ENCODE results near the gene STRN3.
"Not testable (repeated sequence)": the region's sequence is repeated elsewhere in the genome, so short reads cannot be mapped to it uniquely, and the experiment has no call there.

Gene STRN3

DNA sequence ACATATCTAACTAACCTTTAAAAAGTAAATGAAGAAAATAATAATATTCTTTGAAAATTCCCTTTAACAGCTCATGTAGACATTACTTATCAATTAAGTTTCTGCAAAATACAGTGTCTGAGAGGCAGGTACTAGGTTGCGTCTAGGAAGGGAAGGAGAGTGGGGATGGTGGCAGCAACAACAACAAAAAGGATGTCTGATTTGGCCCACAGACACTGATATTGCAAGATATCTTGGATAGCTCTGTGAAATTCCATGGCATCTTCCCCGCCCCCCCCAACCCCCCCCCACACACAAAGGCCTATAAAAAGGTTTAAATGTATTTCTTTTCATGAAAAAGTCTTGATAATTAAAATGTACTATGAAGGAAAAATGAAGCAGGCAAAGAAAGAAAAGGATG is 42.3 kb downstream of the STRN3 start:
- no peak overlapping the region for H4K8ac ChIP-seq (ENCODE audit: low read depth, low read length)
- no peaks in the 10 kb centered on the region for H3K79me1 ChIP-seq (ENCODE audit: low read depth, low read length)
- H2AFZ ChIP-seq (ENCODE audit: low read length) = no peak overlapping the region
- H4K91ac ChIP-seq (ENCODE audit: low read depth, low read length, poor library complexity) = no peak overlapping the region
- H3K4me1 ChIP-seq (ENCODE audit: control insufficient read depth in 2 of 2, insufficient read depth in 1 of 2, low read depth in 1 of 2, low read length in 2 of 2) = no peaks in the 10 kb centered on the region
- no peaks in the 10 kb centered on the region for H3K27me3 ChIP-seq (ENCODE audit: control insufficient read depth in 3 of 3, insufficient read depth in 3 of 3, low read depth in 1 of 3, low read length in 3 of 3)
- H3K4me2 ChIP-seq (ENCODE audit: insufficient read depth, low read length, poor library complexity, severe bottlenecking) = no peak overlapping the region
- H2BK120ac ChIP-seq (ENCODE audit: low read depth, low read length) = no peak overlapping the region
- H3K9me3 ChIP-seq (replicated peaks in 1 of 2; ENCODE audit: control insufficient read depth in 2 of 2, insufficient read depth in 1 of 2, low read depth in 1 of 2, low read length in 2 of 2) = no peaks in the 10 kb centered on the region
- H3K4ac ChIP-seq (ENCODE audit: low read length) = no peak overlapping the region
- no peak overlapping the region for H2AK5ac ChIP-seq (ENCODE audit: low read depth, low read length)
- H3K27ac ChIP-seq (replicated peaks; ENCODE audit: low read length) = no peak overlapping the region
- no peak overlapping the region for H2BK5ac ChIP-seq (ENCODE audit: low read length)
- no peak overlapping the region for H3K4me3 ChIP-seq (ENCODE audit: low read length in 2 of 2)
- WGBS, 2 donors (ENCODE audit: extremely low coverage in 2 of 2, insufficient read length in 2 of 2, insufficient replicate concordance in 1 of 2) = no CpG with 5 or more reads among the region's 2 CpGs
- H3K36me3 ChIP-seq (replicated peaks in 1 of 2; ENCODE audit: control insufficient read depth in 2 of 2, insufficient read depth in 2 of 2, low read length in 2 of 2) = peaks cover 0 to 7% of the 10 kb centered on the region in 2 donors
- no peak overlapping the region for H3K18ac ChIP-seq (ENCODE audit: low read length)
- no peak overlapping the region for H2BK15ac ChIP-seq (ENCODE audit: low read length)
- H3K9ac ChIP-seq (ENCODE audit: low read depth, low read length, poor library complexity) = no peak overlapping the region
- DNase-seq (ENCODE audit: low spot score) = no peak
- H3K23ac ChIP-seq (ENCODE audit: low read depth, low read length, poor library complexity) = no peak overlapping the region
- no peak overlapping the region for H3K14ac ChIP-seq (ENCODE audit: low read length)
- H2BK12ac ChIP-seq (ENCODE audit: low read length) = no peak overlapping the region

DNA sequence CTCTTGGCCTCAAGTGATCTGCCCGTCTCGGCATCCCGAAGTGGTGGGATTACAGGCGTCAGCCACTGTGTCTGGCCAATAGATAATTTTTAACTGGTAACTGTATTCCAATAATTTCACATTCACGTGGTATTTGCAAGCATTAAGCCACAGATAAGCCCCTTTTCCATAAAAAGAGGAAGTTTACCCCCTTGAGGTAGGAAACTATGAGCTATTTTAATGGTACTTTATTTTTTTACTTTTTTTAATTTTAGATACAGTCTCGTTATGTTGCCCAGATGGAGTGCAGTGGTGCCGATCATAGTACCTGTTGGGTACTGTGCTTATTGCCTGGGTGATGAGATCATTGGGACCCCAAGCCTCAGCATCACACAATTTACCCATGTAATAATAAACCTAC is 43.6 kb downstream of the STRN3 start:
- H2BK15ac ChIP-seq (ENCODE audit: low read length) = no peak overlapping the region
- no peak overlapping the region for H2BK5ac ChIP-seq (ENCODE audit: low read length)
- H3K36me3 ChIP-seq (replicated peaks in 1 of 2; ENCODE audit: control insufficient read depth in 2 of 2, insufficient read depth in 2 of 2, low read length in 2 of 2) = peaks cover 0 to 11% of the 10 kb centered on the region in 2 donors
- H3K18ac ChIP-seq (ENCODE audit: low read length) = no peak overlapping the region
- H3K79me1 ChIP-seq (ENCODE audit: low read depth, low read length) = no peaks in the 10 kb centered on the region
- no peak overlapping the region for H2BK120ac ChIP-seq (ENCODE audit: low read depth, low read length)
- H3K14ac ChIP-seq (ENCODE audit: low read length) = no peak overlapping the region
- H3K4me3 ChIP-seq (ENCODE audit: low read length in 2 of 2) = no peak overlapping the region
- H3K9me3 ChIP-seq (replicated peaks in 1 of 2; ENCODE audit: control insufficient read depth in 2 of 2, insufficient read depth in 1 of 2, low read depth in 1 of 2, low read length in 2 of 2) = no peaks in the 10 kb centered on the region
- no peak overlapping the region for H3K9ac ChIP-seq (ENCODE audit: low read depth, low read length, poor library complexity)
- DNase-seq (ENCODE audit: low spot score) = no peak
- no peak overlapping the region for H3K4ac ChIP-seq (ENCODE audit: low read length)
- H2AFZ ChIP-seq (ENCODE audit: low read length) = no peak overlapping the region
- H3K4me2 ChIP-seq (ENCODE audit: insufficient read depth, low read length, poor library complexity, severe bottlenecking) = no peak overlapping the region
- no peak overlapping the region for H2BK12ac ChIP-seq (ENCODE audit: low read length)
- H2AK5ac ChIP-seq (ENCODE audit: low read depth, low read length) = no peak overlapping the region
- H3K4me1 ChIP-seq (ENCODE audit: control insufficient read depth in 2 of 2, insufficient read depth in 1 of 2, low read depth in 1 of 2, low read length in 2 of 2) = no peaks in the 10 kb centered on the region
- H4K8ac ChIP-seq (ENCODE audit: low read depth, low read length) = no peak overlapping the region
- no peaks in the 10 kb centered on the region for H3K27me3 ChIP-seq (ENCODE audit: control insufficient read depth in 3 of 3, insufficient read depth in 3 of 3, low read depth in 1 of 3, low read length in 3 of 3)
- no CpG with 5 or more reads among the region's 7 CpGs for WGBS, 2 donors (ENCODE audit: extremely low coverage in 2 of 2, insufficient read length in 2 of 2, insufficient replicate concordance in 1 of 2)
- H3K27ac ChIP-seq (replicated peaks; ENCODE audit: low read length) = no peak overlapping the region
- no peak overlapping the region for H4K91ac ChIP-seq (ENCODE audit: low read depth, low read length, poor library complexity)
- H3K23ac ChIP-seq (ENCODE audit: low read depth, low read length, poor library complexity) = no peak overlapping the region

DNA sequence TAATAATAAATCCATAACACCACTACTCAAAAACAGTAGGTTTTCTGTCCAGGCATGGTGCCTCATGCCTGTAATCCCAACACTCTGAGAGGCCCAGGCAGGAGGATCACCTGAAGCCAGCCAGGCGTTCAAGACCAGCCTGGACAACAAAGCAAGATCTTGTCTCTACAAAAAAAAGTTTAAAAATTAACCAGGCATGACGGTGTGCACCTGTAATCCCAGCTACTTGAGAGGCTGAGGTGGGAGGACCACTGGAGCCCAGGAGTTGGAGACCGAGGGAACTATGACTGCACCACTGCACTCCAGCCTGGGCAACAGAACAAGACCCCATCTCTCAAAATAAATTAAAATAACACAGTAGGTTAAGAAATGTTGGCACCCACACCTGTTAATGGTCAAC is 45.2 kb downstream of the STRN3 start:
- no peak overlapping the region for H3K4ac ChIP-seq (ENCODE audit: low read length)
- no peak for DNase-seq (ENCODE audit: low spot score)
- H4K8ac ChIP-seq (ENCODE audit: low read depth, low read length) = no peak overlapping the region
- no peak overlapping the region for H3K4me2 ChIP-seq (ENCODE audit: insufficient read depth, low read length, poor library complexity, severe bottlenecking)
- no peak overlapping the region for H3K27ac ChIP-seq (replicated peaks; ENCODE audit: low read length)
- H3K27me3 ChIP-seq (ENCODE audit: control insufficient read depth in 3 of 3, insufficient read depth in 3 of 3, low read depth in 1 of 3, low read length in 3 of 3) = no peaks in the 10 kb centered on the region
- H3K9me3 ChIP-seq (replicated peaks in 1 of 2; ENCODE audit: control insufficient read depth in 2 of 2, insufficient read depth in 1 of 2, low read depth in 1 of 2, low read length in 2 of 2) = no peaks in the 10 kb centered on the region
- H2BK15ac ChIP-seq (ENCODE audit: low read length) = no peak overlapping the region
- H2BK12ac ChIP-seq (ENCODE audit: low read length) = no peak overlapping the region
- no peak overlapping the region for H3K23ac ChIP-seq (ENCODE audit: low read depth, low read length, poor library complexity)
- H3K14ac ChIP-seq (ENCODE audit: low read length) = no peak overlapping the region
- no peak overlapping the region for H3K9ac ChIP-seq (ENCODE audit: low read depth, low read length, poor library complexity)
- H2AFZ ChIP-seq (ENCODE audit: low read length) = no peak overlapping the region
- H4K91ac ChIP-seq (ENCODE audit: low read depth, low read length, poor library complexity) = no peak overlapping the region
- peaks cover 0 to 11% of the 10 kb centered on the region in 2 donors for H3K36me3 ChIP-seq (replicated peaks in 1 of 2; ENCODE audit: control insufficient read depth in 2 of 2, insufficient read depth in 2 of 2, low read length in 2 of 2)
- no peak overlapping the region for H2BK120ac ChIP-seq (ENCODE audit: low read depth, low read length)
- H3K18ac ChIP-seq (ENCODE audit: low read length) = no peak overlapping the region
- H3K4me1 ChIP-seq (ENCODE audit: control insufficient read depth in 2 of 2, insufficient read depth in 1 of 2, low read depth in 1 of 2, low read length in 2 of 2) = no peaks in the 10 kb centered on the region
- no CpG with 5 or more reads among the region's 3 CpGs for WGBS, 2 donors (ENCODE audit: extremely low coverage in 2 of 2, insufficient read length in 2 of 2, insufficient replicate concordance in 1 of 2)
- H2BK5ac ChIP-seq (ENCODE audit: low read length) = no peak overlapping the region
- peaks cover 3% of the 10 kb centered on the region for H3K79me1 ChIP-seq (ENCODE audit: low read depth, low read length)
- H2AK5ac ChIP-seq (ENCODE audit: low read depth, low read length) = no peak overlapping the region
- no peak overlapping the region for H3K4me3 ChIP-seq (ENCODE audit: low read length in 2 of 2)

DNA sequence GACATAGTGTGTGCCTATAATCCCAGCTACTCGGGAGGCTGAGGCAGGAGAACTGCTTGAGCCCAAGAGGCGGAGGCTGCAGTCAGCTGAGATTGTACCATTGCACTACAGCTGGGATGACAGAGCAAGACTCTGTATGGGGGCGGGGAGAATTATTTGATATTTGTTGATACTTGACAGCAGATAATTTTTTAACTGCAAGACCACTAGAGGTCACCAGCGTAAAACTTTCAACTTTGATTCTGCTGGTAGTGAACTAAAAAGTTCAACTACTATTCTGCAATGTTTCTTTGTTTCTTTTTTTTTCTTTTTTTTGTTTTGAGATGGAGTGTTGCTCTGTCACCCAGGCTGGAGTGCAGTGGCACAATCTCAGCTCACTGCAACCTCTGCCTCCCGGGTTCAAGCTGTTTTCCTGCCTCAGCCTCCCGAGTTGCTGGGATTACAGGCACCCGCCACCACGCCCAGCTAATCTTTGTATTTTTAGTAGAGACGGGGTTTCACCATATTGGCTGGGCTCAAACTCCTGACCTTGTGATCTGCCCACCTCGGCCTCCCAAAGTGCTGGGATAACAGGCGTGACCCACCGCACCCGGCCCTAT is 46.0 kb downstream of the STRN3 start:
- H2BK5ac ChIP-seq (ENCODE audit: low read length); H2BK120ac ChIP-seq (ENCODE audit: low read depth, low read length); DNase-seq (ENCODE audit: low spot score); H4K91ac ChIP-seq (ENCODE audit: low read depth, low read length, poor library complexity); H2BK12ac ChIP-seq (ENCODE audit: low read length); H2AFZ ChIP-seq (ENCODE audit: low read length); H3K14ac ChIP-seq (ENCODE audit: low read length); H3K9ac ChIP-seq (ENCODE audit: low read depth, low read length, poor library complexity); H2AK5ac ChIP-seq (ENCODE audit: low read depth, low read length); H4K8ac ChIP-seq (ENCODE audit: low read depth, low read length); H3K4me2 ChIP-seq (ENCODE audit: insufficient read depth, low read length, poor library complexity, severe bottlenecking); H3K18ac ChIP-seq (ENCODE audit: low read length); H3K4me3 ChIP-seq (ENCODE audit: low read length in 2 of 2); H2BK15ac ChIP-seq (ENCODE audit: low read length); H3K23ac ChIP-seq (ENCODE audit: low read depth, low read length, poor library complexity); H3K27ac ChIP-seq (replicated peaks; ENCODE audit: low read length); H3K4me1 ChIP-seq (ENCODE audit: control insufficient read depth in 2 of 2, insufficient read depth in 1 of 2, low read depth in 1 of 2, low read length in 2 of 2); H3K9me3 ChIP-seq (replicated peaks in 1 of 2; ENCODE audit: control insufficient read depth in 2 of 2, insufficient read depth in 1 of 2, low read depth in 1 of 2, low read length in 2 of 2); H3K79me1 ChIP-seq (ENCODE audit: low read depth, low read length); H3K4ac ChIP-seq (ENCODE audit: low read length); H3K27me3 ChIP-seq (ENCODE audit: control insufficient read depth in 3 of 3, insufficient read depth in 3 of 3, low read depth in 1 of 3, low read length in 3 of 3): not testable (repeated sequence)
- H3K36me3 ChIP-seq (replicated peaks in 1 of 2; ENCODE audit: control insufficient read depth in 2 of 2, insufficient read depth in 2 of 2, low read length in 2 of 2) = peaks cover 0 to 11% of the 10 kb centered on the region in 2 donors
- WGBS, 2 donors (ENCODE audit: extremely low coverage in 2 of 2, insufficient read length in 2 of 2, insufficient replicate concordance in 1 of 2) = no CpG with 5 or more reads among the region's 13 CpGs

Data from neuronal stem cell (in vitro differentiated cells).